Measurements from ENCODE around the gene SNURF.
"Not testable (repeated sequence)": the region's sequence is repeated elsewhere in the genome, so short reads cannot be mapped to it uniquely, and the experiment has no call there.

Gene SNURF

GRCh38 chr15:24945711-24946110 is 9.1 kb upstream of the SNURF start:
- Histone ChIP-seq H3K9me3 (0 out of 2 replicates have a peak, but pooled peaks cover 3% of the 10 kb centered on the region), H3K4me3 (no peak overlapping the region), H3K4me1 (no peaks in the 10 kb centered on the region), H3K27me3 (ENCODE audit: low read depth) (no peaks in the 10 kb centered on the region), H3K36me3 (replicated peaks) (no peaks in the 10 kb centered on the region)
- no peak for DNase-seq (ENCODE audit: low spot score in 2 of 2)
- in situ Hi-C loops (cut with MboI; ENCODE audit: low sequenced_read_pairs), result no loop called here

GRCh38 chr15:24948495-24948894 is 6.3 kb upstream of the SNURF start:
- H3K36me3 ChIP-seq (replicated peaks), result no peaks in the 10 kb centered on the region
- H3K4me3 ChIP-seq, result no peak overlapping the region
- H3K4me1 ChIP-seq, result no peaks in the 10 kb centered on the region
- no peaks in the 10 kb centered on the region for H3K27me3 ChIP-seq (ENCODE audit: low read depth)
- in situ Hi-C loops (cut with MboI; ENCODE audit: low sequenced_read_pairs), result no loop called here
- H3K9me3 ChIP-seq, result peaks cover 3% of the 10 kb centered on the region; the same call in 1 of the 2 replicates
- no peak for DNase-seq (ENCODE audit: low spot score in 2 of 2)

- Histone ChIP-seq H3K4me3 (no peak overlapping the region), H3K36me3 (replicated peaks) (no peaks in the 10 kb centered on the region), H3K27me3 (ENCODE audit: low read depth) (no peaks in the 10 kb centered on the region), H3K4me1 (no peaks in the 10 kb centered on the region), H3K9me3 (no peaks in the 10 kb centered on the region; the same call in 1 of the 2 replicates)
- no peak for DNase-seq (ENCODE audit: low spot score in 2 of 2)
- in situ Hi-C loops (cut with MboI; ENCODE audit: low sequenced_read_pairs), result no loop called here
These were observed 739 bp downstream of the SNURF start for GRCh38 chr15:24955531-24955921.

GRCh38 chr15:24956111-24956838 is 1.5 kb downstream of the SNURF start:
- Histone ChIP-seq H3K4me3 (no peak overlapping the region), H3K36me3 (replicated peaks) (no peaks in the 10 kb centered on the region), H3K4me1 (no peaks in the 10 kb centered on the region), H3K9me3 (no peaks in the 10 kb centered on the region; the same call in 1 of the 2 replicates), H3K27me3 (ENCODE audit: low read depth) (no peaks in the 10 kb centered on the region)
- no peak for DNase-seq (ENCODE audit: low spot score in 2 of 2)
- in situ Hi-C loops (cut with MboI; ENCODE audit: low sequenced_read_pairs), result no loop called here

GRCh38 chr15:24957691-24958090 is 2.9 kb downstream of the SNURF start:
- in situ Hi-C loops (cut with MboI; ENCODE audit: low sequenced_read_pairs), result no loop called here
- Histone ChIP-seq H3K9me3 (no peaks in the 10 kb centered on the region; the same call in 1 of the 2 replicates), H3K27me3 (ENCODE audit: low read depth) (no peaks in the 10 kb centered on the region), H3K4me3 (no peak overlapping the region), H3K36me3 (replicated peaks) (no peaks in the 10 kb centered on the region), H3K4me1 (no peaks in the 10 kb centered on the region)
- no peak for DNase-seq (ENCODE audit: low spot score in 2 of 2)

GRCh38 chr15:24961967-24962366 is 7.2 kb downstream of the SNURF start:
- DNase-seq (ENCODE audit: low spot score in 2 of 2), result no peak
- Histone ChIP-seq H3K27me3 (ENCODE audit: low read depth) (no peaks in the 10 kb centered on the region), H3K4me1 (no peaks in the 10 kb centered on the region), H3K36me3 (replicated peaks) (no peaks in the 10 kb centered on the region), H3K9me3 (no peaks in the 10 kb centered on the region), H3K4me3 (no peak overlapping the region)
- in situ Hi-C loops (cut with MboI; ENCODE audit: low sequenced_read_pairs), result no loop called here

GRCh38 chr15:24962880-24963279 is 8.1 kb downstream of the SNURF start:
- no peak overlapping the region for H3K4me3 ChIP-seq
- H3K4me1 ChIP-seq, result no peaks in the 10 kb centered on the region
- no peak for DNase-seq (ENCODE audit: low spot score in 2 of 2)
- H3K36me3 ChIP-seq (replicated peaks), result no peaks in the 10 kb centered on the region
- H3K27me3 ChIP-seq (ENCODE audit: low read depth), result no peaks in the 10 kb centered on the region
- in situ Hi-C loops (cut with MboI; ENCODE audit: low sequenced_read_pairs), result no loop called here
- no peaks in the 10 kb centered on the region for H3K9me3 ChIP-seq

GRCh38 chr15:24966364-24967103 is 11.7 kb downstream of the SNURF start:
- H3K4me1 ChIP-seq, result no peaks in the 10 kb centered on the region
- no peak for DNase-seq (ENCODE audit: low spot score in 2 of 2)
- in situ Hi-C loops (cut with MboI; ENCODE audit: low sequenced_read_pairs), result no loop called here
- no peaks in the 10 kb centered on the region; the same call in 1 of the 2 replicates for H3K9me3 ChIP-seq
- H3K27me3 ChIP-seq (ENCODE audit: low read depth), result no peaks in the 10 kb centered on the region
- H3K36me3 ChIP-seq (replicated peaks), result no peaks in the 10 kb centered on the region
- H3K4me3 ChIP-seq, result no peak overlapping the region

- in situ Hi-C loops (cut with MboI; ENCODE audit: low sequenced_read_pairs), result no loop called here
These were observed 16.3 kb downstream of the SNURF start for GRCh38 chr15:24971052-24971451.

GRCh38 chr15:24971772-24972171 is 17.0 kb downstream of the SNURF start:
- Histone ChIP-seq H3K4me3 (no peak overlapping the region), H3K4me1 (no peaks in the 10 kb centered on the region), H3K36me3 (replicated peaks) (no peaks in the 10 kb centered on the region), H3K27me3 (ENCODE audit: low read depth) (no peaks in the 10 kb centered on the region), H3K9me3 (no peaks in the 10 kb centered on the region; the same call in 1 of the 2 replicates)
- DNase-seq (ENCODE audit: low spot score in 2 of 2), result no peak
- in situ Hi-C loops (cut with MboI; ENCODE audit: low sequenced_read_pairs), result no loop called here

More at GRCh38 chr15:24971052-24971451, 16.3 kb downstream of the SNURF start:
- no peaks in the 10 kb centered on the region for H3K36me3 ChIP-seq (replicated peaks)
- H3K4me1 ChIP-seq, result no peaks in the 10 kb centered on the region
- DNase-seq (ENCODE audit: low spot score in 2 of 2), result no peak
- no peaks in the 10 kb centered on the region; the same call in 1 of the 2 replicates for H3K9me3 ChIP-seq
- H3K4me3 ChIP-seq, result no peak overlapping the region
- H3K27me3 ChIP-seq (ENCODE audit: low read depth), result no peaks in the 10 kb centered on the region

GRCh38 chr15:24972707-24973106 is 17.9 kb downstream of the SNURF start:
- H3K9me3 ChIP-seq; in situ Hi-C loops (cut with MboI; ENCODE audit: low sequenced_read_pairs); H3K27me3 ChIP-seq (ENCODE audit: low read depth); H3K4me1 ChIP-seq; H3K4me3 ChIP-seq; H3K36me3 ChIP-seq (replicated peaks); DNase-seq (ENCODE audit: low spot score in 2 of 2): not testable (repeated sequence)

- no peak for DNase-seq (ENCODE audit: low spot score in 2 of 2)
- Histone ChIP-seq H3K9me3 (no peaks in the 10 kb centered on the region; the same call in none of the 2 replicates), H3K36me3 (replicated peaks) (no peaks in the 10 kb centered on the region), H3K27me3 (ENCODE audit: low read depth) (no peaks in the 10 kb centered on the region), H3K4me3 (no peak overlapping the region), H3K4me1 (no peaks in the 10 kb centered on the region)
- in situ Hi-C loops (cut with MboI; ENCODE audit: low sequenced_read_pairs), result no loop called here
These were observed 22.1 kb downstream of the SNURF start for GRCh38 chr15:24976932-24977331.

GRCh38 chr15:24977686-24978085 is 22.9 kb downstream of the SNURF start:
- no peaks in the 10 kb centered on the region for H3K27me3 ChIP-seq (ENCODE audit: low read depth)
- H3K4me1 ChIP-seq, result no peaks in the 10 kb centered on the region
- no peaks in the 10 kb centered on the region; the same call in none of the 2 replicates for H3K9me3 ChIP-seq
- DNase-seq (ENCODE audit: low spot score in 2 of 2), result no peak
- H3K36me3 ChIP-seq (replicated peaks), result no peaks in the 10 kb centered on the region
- H3K4me3 ChIP-seq, result no peak overlapping the region
- in situ Hi-C loops (cut with MboI; ENCODE audit: low sequenced_read_pairs), result no loop called here

GRCh38 chr15:24985224-24985623 is 30.4 kb downstream of the SNURF start:
- Histone ChIP-seq H3K27me3 (ENCODE audit: low read depth) (no peaks in the 10 kb centered on the region), H3K9me3 (no peaks in the 10 kb centered on the region; the same call in none of the 2 replicates), H3K36me3 (replicated peaks) (no peaks in the 10 kb centered on the region), H3K4me1 (no peaks in the 10 kb centered on the region), H3K4me3 (no peak overlapping the region)
- in situ Hi-C loops (cut with MboI; ENCODE audit: low sequenced_read_pairs), result no loop called here
- no peak for DNase-seq (ENCODE audit: low spot score in 2 of 2)
